GM19372 (cell line): Measurements from ENCODE around the gene RFXAP.
A peak's percentile ranks its signal among the peaks of the same experiment; 100 is the strongest.
"Not testable (repeated sequence)": the region's sequence is repeated elsewhere in the genome, so short reads cannot be mapped to it uniquely, and the experiment has no call there.

Experiments
- ATAC-seq: cut with Tn5 transposase; IDR thresholded peaks from one replicate; pipeline ENCODE4 v1.9.1; 2021; ENCODE audit warnings: mild to moderate bottlenecking, low read depth, moderate library complexity; ENCODE audit not compliant: unreplicated experiment

RFXAP gene, protein sequence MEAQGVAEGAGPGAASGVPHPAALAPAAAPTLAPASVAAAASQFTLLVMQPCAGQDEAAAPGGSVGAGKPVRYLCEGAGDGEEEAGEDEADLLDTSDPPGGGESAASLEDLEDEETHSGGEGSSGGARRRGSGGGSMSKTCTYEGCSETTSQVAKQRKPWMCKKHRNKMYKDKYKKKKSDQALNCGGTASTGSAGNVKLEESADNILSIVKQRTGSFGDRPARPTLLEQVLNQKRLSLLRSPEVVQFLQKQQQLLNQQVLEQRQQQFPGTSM

DNA sequence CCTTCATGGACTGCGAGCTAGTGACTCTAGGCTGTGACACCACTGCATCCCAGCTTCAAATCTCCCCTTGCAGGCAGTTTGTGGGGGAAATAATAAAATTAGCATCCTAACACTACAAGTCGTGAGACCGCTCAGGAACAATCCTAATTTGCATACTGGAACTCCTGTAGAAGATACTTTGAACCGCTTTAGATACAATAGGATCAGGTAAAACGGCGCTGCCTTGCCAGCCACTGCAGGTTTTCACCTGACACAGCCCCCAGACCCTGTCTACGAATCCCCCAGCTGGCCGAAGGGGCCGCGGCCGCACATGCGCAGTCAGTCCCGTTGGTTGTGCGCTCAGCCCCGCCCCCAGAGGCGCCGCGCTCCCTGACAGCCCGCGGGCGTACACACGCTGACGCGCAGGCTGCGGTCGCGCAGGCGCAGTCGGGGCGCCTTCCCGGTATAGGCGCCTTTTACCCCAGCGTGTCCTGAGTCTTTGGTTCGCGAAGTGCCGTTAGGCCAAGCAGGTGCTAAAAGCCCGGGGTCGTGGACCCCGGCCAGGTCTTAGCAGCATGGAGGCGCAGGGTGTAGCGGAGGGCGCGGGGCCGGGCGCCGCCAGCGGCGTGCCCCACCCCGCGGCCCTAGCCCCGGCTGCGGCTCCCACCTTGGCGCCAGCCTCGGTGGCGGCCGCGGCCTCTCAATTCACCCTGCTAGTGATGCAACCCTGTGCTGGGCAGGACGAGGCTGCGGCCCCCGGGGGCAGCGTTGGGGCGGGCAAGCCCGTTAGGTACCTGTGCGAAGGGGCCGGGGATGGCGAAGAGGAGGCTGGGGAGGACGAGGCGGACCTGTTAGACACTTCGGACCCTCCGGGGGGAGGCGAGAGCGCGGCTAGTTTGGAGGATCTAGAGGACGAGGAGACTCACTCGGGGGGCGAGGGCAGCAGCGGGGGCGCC is at the start of gene RFXAP:
TSS of gene RFXAP (plus strand) at position 419 of the 935 bp plus-strand sequence. CDS start at position 555, 136 bp downstream.
- ATAC-seq = peak; percentile 85

DNA sequence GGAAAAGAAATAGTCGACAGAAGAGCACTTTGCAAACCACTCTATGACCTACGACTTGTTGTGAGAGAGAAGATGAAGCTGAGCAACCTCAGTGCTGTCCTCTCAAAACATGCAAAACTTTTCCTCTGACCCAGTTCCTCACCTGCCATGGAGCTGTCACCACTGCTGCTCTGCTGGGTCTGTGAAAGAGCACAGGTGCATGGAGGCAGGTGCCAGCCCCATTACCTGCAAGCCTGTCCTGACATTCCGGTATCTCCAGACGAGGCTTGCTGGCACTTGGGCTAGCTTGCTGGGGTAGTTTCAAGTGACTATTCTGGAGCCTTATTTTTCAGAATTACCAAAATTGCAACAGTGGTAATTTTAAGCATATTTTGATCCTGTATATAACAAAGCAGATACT is 49.5 kb upstream of the RFXAP start:
- no peak for ATAC-seq

DNA sequence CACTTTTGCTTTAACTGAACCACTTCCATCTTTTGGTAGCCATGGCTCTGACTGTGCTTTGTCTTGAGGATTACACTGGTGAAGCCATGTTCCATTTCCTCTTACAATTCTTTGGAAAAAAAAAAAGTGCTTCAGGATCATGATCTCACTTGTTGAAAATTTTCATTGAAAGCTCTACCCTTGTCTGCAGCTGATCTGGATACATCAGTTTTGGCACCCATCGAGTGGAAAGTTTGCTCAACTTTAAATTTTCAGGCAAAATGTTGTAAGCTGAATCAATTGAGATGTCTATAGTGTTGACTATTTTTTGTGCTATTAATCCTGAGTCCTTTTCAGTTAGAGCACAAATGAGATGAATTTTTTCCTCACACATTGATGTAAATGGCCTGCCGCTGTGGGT is 48.3 kb upstream of the RFXAP start:
- no peak for ATAC-seq

DNA sequence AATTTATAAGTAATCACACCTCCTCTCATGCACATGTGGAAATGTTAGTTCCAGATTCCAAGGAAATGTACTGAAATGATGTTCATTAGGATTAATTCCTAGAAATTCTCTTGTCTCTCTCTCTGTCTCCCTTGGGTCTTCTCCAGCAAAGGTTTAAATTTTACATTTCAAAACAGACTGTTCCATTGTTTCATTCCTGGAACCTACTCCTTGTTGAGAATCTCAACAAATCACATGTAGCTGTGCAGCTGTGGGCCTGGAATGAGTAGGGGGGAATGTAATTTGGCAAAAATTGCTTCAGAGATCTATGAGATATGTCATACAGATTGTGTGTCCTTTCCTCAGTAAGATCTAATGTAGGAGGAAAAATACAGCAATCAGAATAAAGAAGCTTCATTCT is 46.2 kb upstream of the RFXAP start:
- ATAC-seq = no peak

DNA sequence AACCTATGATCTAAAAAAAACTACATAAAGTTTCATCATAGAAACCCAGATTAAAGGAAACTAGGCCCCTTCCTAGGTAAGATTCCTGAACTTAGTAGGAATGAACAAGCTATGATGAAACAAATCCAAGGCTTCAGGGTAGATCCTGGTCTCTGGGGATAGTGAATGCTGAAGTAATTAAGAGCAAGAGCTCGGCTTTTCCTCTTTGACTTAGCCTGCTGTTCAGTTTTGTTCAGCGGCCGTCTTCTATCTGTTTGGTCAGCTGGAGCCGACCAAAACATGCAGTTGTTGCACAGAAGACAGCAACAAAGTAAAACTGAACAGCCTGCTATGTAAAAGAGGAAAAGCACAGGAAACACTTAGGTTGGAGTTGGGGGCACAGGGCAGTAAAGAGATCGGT is 44.1 kb upstream of the RFXAP start:
- no peak for ATAC-seq

DNA sequence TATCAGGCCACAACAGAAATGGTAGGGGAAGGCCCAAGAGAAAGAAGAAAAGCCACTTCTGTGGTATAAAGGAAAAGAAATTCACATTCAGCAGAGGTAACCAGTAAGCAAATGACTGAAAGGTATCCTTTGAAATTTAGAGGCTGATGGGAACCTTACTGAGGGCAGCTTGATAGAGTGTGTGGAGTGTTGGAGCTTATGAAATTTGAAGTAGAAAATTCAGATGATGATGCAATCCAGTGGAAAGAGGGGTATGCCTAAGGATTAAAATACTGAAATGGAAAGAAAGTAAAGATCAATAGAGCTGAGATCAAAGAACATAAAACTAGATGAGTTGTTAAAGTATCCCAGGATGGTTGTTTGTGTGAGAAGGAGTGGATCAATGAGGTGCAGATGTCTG is 42.8 kb upstream of the RFXAP start:
- ATAC-seq = no peak

DNA sequence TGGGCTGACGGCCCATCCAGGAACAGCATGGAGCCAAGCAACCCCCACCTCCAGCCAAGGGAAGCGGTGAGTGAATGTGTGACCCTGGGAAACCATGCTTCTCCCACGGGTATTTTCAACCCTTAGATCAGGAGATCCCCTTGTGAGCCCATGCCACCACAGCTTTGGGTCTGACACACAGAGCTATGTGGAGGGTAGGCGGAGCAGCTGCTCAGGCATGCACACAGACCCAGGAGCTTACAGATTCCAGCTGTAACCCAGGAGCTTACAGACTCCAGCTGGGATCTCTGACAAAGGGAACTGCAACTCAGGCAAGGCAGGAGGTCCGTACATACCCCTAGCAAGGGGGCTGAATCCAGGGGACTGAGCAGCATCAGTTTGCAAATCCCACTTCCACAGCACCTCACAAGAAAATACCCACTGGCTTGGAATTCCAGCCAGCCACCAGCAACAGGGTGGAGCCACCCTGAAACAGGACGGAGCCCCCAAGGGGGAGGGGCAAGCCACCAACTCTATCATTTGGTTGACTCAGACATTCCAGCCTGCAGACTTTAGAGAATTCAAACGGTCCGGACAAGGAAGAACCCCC is 40.8 kb upstream of the RFXAP start:
- no peak for ATAC-seq

DNA sequence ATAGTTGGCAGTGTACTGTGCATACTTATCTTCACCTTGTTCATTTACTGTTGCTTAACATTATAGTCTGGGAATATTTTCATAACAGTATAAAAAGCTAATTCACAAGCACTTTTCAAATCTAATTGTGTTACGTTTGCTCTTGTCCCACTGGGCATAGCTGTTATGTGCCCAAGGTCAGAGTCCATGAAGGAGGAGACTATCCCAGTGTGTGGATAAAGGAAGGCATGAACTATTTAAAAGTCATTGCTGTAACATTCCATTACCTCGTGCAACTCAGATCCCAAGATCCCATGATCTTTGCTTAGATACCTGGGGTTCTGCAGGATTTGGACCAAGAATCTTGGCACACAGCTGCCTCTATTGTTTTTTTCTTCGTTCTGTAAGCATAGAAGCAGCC is 35.1 kb upstream of the RFXAP start:
- ATAC-seq = no peak

DNA sequence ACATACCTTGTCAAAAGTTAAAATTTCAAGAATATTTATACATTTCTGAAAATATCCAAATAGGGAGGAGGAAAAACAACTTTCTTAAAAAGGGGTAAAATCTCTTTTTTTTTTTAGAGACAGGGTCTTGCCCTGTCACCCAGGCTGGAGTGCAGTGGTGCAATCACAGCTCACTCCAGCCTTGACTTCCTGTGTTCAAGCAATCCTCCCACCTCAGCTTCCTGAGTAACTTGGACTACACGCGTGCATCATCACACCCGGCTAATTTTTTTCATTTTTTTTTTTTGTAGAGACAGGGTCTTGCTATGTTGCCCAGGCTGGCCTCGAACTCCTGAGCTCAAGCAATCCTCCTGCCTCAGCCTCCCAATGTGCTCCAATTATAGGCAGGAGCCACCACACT is 32.8 kb upstream of the RFXAP start:
- ATAC-seq = not testable (repeated sequence)

DNA sequence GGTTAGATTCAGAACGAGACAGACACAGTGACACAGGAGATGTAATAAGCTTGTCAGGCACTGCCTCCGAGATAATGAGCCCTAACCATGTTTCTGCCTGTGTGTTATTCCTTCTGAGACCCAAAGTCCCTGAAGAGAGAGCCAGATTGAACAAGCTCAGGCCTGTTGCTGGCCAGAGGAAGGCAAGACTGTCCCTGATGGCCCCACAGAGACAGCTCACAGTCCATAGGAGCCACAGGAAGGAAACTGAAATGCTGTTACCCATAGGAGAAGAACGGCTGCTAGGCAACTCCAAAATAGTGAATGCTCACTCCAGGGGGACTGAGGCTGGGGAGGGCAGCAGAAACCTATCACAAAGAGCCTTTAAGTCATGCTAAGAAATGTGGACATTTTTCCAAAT is 31.8 kb upstream of the RFXAP start:
- ATAC-seq = no peak

DNA sequence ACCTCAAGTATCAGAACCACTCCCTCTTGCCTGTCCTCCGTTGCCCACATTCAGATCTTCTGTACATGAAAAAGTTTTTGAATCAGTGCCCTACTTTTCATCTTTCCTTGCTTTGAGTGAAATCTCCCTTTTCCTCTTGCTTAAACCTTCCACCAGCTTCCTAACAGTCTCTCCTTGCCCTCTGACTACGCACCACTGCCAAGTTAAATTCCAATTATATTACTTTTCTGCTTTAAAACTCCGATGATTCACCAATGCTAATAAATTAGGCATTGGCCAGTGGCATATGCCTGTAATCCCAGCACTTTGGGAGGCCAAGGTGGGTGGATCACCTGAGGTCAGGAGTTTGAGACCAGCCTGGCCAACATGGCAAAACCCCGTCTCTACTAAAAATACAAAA is 30.7 kb upstream of the RFXAP start:
- no peak for ATAC-seq

DNA sequence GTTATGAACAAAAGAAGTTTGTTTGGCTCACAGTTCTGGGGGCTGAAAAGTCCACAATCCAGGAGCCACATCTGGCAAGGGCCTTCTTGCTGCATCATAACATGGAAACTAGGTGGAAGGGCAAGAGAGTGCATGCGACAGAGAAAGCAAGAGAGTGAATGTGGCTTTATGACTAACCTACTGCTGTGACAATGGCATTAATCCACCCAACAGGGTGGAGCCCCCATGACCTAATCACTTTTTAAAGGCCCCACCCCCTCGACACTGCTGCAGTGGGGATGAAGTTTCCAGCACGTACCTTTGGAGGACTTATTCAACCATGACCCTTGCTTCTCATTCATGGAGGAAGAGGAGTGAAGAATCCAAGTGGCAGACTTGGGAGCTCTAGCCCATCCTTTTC is 30.0 kb upstream of the RFXAP start:
- ATAC-seq = no peak

DNA sequence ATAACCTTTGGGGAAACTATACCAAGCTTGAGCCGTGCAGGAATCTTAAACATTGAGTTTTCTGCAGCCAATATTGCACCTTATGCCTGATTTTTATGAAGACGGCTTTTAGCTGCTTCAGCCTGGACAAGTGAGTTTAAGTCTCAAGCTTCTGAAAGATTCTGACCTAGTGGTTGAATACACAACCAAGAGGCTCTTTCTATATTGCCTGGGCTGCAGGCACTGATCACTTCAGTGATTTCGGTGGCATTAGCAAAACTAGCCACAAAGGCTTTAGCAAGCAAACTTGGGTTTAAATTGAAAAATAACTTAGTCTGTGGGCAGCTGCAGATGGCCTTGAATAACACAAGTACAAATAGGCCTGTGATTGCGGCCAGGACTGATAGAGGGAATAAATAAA is 29.3 kb upstream of the RFXAP start:
- no peak for ATAC-seq

DNA sequence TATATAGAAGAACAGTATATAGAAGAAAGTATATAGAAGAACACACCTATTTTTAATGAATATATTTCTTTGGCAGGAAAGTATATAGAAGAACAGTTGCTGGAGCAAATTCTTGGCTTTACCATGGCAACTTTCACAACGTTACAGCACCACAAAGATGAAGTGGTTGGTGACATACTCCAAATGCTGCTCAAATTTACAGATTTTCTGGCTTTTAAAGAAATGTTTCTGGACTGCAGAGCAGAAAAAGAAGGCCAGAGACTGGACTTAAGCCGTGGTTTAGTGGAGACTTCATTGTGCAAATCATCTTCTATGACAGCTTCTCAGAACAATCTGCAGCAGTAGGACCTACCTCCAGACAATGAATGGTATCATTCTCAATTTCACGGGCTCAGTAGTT is 24.3 kb upstream of the RFXAP start:
- ATAC-seq = no peak

DNA sequence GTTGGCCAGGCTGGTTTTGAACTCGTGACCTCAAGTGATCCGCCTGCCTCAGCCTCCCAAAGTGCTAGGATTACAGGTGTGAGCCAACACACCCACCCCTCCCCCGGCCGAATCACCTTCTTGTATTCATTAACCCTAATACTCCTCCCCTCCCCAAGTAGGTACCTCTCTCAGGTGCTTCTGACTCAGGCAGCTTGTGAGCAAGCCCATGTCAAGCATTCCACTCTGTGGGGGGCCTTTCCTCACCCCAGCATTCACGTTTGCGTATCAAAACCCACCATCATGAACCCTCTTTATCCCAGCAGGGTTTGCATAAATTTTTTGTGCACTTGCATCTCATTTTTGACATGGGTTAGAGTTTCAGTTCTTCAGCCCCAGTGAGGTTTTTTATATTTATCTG is 23.6 kb upstream of the RFXAP start:
- ATAC-seq = no peak

DNA sequence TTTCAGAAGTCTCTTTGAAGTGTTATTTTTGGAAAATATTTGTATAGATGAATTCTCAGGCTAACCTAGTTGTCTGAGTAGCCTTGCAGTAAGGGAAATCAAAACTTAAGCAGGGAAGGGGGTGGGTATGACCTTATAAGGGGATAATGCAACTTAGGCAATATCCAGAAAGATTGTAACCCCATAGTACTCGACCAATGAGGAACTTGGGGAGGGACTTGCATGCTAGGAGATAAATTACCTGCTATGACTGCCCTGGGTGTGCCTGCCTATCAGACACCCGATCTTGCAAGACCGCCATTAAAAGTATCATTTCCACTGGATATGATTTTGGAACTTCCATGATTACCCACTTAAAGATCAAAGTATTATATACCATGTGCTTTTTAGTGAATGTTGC is 23.0 kb upstream of the RFXAP start:
- ATAC-seq = no peak

DNA sequence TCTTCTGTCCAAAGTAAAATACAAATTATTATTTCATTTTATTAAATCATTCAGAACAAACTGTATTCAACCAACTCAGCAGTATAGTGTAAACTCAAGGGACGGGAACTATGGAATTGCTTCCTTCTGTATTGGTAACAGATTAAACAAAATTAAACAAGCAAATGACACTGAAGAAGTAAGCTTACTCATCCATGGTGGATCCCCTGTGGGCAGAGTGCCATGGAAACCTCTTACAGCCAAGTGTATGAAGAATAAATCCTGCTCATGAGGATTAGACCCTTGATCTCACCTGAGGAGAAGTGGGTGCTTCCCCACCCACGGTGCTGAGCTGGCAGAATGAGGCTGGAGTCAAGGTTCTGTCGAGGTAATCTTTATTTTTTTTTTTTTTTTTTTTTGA is 18.0 kb upstream of the RFXAP start:
- no peak for ATAC-seq

DNA sequence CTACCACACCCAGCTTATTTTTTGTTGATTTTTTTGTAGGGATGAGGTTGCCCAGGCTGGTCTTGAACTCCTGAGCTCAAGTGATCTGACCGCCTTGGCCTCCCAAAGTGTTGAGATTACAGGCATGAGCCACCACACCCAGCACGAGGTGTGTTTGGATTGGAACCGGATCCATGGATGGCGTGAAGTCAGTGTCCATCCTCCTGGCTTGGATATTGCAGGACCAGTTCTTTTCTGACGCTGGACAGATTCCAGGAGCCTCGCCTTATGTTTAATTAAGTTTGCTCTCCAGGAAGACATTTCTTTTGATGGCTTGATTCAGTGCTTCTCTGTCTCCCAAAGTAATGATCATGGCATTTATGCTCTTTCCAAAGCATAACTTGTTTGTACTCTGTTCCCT is 14.4 kb upstream of the RFXAP start:
- ATAC-seq = no peak

DNA sequence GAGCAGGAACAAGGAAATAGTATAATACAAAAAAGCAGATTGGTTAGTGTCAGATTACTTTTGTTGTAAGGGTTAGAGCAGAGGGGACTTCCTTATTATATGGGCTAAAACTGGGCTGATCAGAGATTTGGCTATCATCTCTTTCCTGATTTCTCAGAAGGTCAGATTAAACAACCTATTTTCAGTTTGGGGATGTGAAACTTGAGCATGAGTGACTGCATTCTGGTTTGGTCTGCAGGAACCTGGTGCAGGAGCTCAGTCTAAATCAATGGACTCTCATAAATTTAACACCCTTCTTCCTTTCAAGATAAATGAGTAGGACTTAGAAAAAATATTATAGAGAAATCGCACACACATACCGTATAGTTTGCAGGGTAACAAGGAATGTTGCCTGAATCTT is 12.9 kb upstream of the RFXAP start:
- ATAC-seq = no peak

DNA sequence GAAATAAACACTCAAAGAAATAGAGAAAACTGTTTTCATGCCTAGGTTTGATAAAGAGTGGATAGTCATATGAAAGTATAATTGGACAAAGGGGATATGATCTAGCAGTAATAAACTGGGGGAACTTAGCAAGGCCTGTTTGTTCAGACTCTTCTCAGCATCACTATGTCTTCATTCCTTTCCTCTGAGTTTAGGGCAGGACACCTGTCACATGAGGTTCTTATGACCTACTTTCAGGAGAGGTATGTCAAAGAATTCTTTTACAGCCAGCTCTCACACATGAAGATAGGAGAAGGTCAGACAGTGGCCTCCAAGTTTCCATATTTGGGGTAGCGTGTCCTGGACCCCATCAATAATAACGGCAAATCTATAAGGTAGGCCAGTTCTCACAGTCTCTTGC is 11.4 kb upstream of the RFXAP start:
- no peak for ATAC-seq

DNA sequence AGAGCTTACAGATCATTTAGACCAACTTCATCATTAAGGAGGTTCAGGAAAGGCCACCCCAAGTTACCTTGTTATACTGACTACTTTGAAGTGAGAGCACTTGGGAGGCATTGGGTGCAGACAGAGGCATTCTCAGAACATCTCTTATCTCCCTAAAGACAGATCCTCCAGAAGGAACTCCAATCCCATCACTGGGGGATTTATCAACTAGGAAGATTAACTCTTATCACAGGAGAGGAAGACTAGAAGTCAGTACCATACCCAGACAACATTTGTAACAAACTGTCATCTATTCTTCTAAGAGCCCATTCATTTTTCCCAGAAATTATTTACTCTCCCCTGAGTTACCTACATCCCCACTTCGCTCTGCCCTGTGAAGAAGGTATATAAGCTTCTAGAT is 5.8 kb upstream of the RFXAP start:
- ATAC-seq = no peak

DNA sequence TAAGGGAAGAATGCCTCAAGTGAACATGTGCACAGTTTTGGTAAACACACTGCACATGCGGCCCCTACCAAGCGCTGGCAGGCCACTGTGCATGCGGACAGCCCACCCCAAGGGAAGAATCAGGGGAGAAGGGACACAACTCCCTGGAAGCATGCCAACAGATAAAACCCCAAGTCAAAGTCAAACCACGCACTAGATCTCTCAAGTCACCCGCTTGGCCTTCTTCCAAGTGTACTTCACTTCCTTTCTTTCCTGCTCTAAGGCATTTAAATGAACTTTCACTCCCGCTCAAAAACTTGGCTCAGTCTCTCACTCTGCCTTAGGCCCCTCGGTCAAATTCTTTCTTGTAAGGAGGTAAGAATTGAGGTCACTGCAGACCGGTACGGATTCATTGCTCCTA is 4.6 kb upstream of the RFXAP start:
- ATAC-seq = no peak
